Measurements from ENCODE around the gene UBAP1L. TPM values are rescaled to one million over a fixed set of nuclear protein-coding genes. Genes with fewer than 3 reads are reported as not detected.
A peak's percentile ranks its signal among the peaks of the same experiment; 100 is the strongest.
"Not testable (repeated sequence)": the region's sequence is repeated elsewhere in the genome, so short reads cannot be mapped to it uniquely, and the experiment has no call there.

The UBAP1L gene
- total RNA-seq, 1 experiment from 2014 or later: 1.7 TPM

GRCh38 chr15:65101411-65101890 lies 13.5 kb downstream of the UBAP1L start:
- ATAC-seq (peak; percentile 62; the same call in 1 of the 2 replicates), DNase-seq (ENCODE audit: low read depth, low spot score) (peak; percentile 13)
- peak; percentile 86 for TF ChIP-seq CTCF (IDR thresholded peaks at IDR 0.05)
- TF ChIP-seq REST (IDR thresholded peaks at IDR 0.05; ENCODE audit: insufficient read depth in 1 of 2, low read depth in 2 of 2, low read length in 1 of 2): no peak
- no TSS peak for BruUV-seq (replicated peaks)
- no peak overlapping the region for H3K4me3 ChIP-seq (ENCODE audit: low read depth in 2 of 2, low read length in 2 of 2)
- H3K27ac ChIP-seq (ENCODE audit: low read length): no peak overlapping the region
- in situ Hi-C loops (cut with HindIII; ENCODE audit: low pct_unique_long_range_greater_than_20kb, low sequenced_read_pairs): no loop called here
- H3K27me3 ChIP-seq (ENCODE audit: control insufficient read depth, insufficient read depth, low read length): no peaks in the 10 kb centered on the region
- H3K36me3 ChIP-seq (ENCODE audit: control insufficient read depth, insufficient read depth, low read length): no peaks in the 10 kb centered on the region
- intact Hi-C loops (cut with micrococcal nuclease; ENCODE audit: unreplicated experiment): no loop called here
- H3K9me3 ChIP-seq (ENCODE audit: control insufficient read depth, insufficient read depth, low read depth, low read length): no peaks in the 10 kb centered on the region
- POLR2A ChIA-PET: interaction anchor here (0.5 kb wide), 1 partner anchor 190 kb away, joined by 7 read pairs; no protein-coding TSS in a partner anchor
- H3K4me1 ChIP-seq (ENCODE audit: control insufficient read depth, insufficient read depth, low read length): no peaks in the 10 kb centered on the region
- CTCF ChIA-PET: interaction anchor here (0.5 kb wide), 1 partner anchor 67 kb away, joined by 8 read pairs; no protein-coding TSS in a partner anchor

GRCh38 chr15:65100442-65100841 lies 14.6 kb downstream of the UBAP1L start:
- BruUV-seq (replicated peaks): no TSS peak
- ATAC-seq: no peak
- TF ChIP-seq TCF7L2 (IDR thresholded peaks at IDR 0.05; ENCODE audit: low read depth, low read length): no peak
- TF ChIP-seq SIN3A (IDR thresholded peaks at IDR 0.05; ENCODE audit: borderline replicate concordance, insufficient read depth, low read depth, low read length): no peak
- TF ChIP-seq REST (IDR thresholded peaks at IDR 0.05; ENCODE audit: insufficient read depth in 1 of 2, low read depth in 2 of 2, low read length in 1 of 2): no peak
- no peak for TF ChIP-seq POLR2AphosphoS5 (IDR thresholded peaks at IDR 0.05; ENCODE audit: low read depth, low read length)
- no peak for TF ChIP-seq CTCF (IDR thresholded peaks at IDR 0.05)
- Histone ChIP-seq H3K4me3 (ENCODE audit: low read depth in 2 of 2, low read length in 2 of 2) (no peak overlapping the region), H3K27ac (ENCODE audit: low read length) (no peak overlapping the region), H3K4me1 (ENCODE audit: control insufficient read depth, insufficient read depth, low read length) (no peaks in the 10 kb centered on the region), H3K27me3 (ENCODE audit: control insufficient read depth, insufficient read depth, low read length) (no peaks in the 10 kb centered on the region), H3K9me3 (ENCODE audit: control insufficient read depth, insufficient read depth, low read depth, low read length) (no peaks in the 10 kb centered on the region), H3K36me3 (ENCODE audit: control insufficient read depth, insufficient read depth, low read length) (no peaks in the 10 kb centered on the region)
- POLR2A ChIA-PET: interaction anchor here (0.7 kb wide), 1 partner anchor 38 kb away, joined by 3 read pairs; no protein-coding TSS in a partner anchor
- CTCF ChIA-PET: no interaction called here
- in situ Hi-C loops (cut with HindIII; ENCODE audit: low pct_unique_long_range_greater_than_20kb, low sequenced_read_pairs) (no loop called here), intact Hi-C loops (cut with micrococcal nuclease; ENCODE audit: unreplicated experiment) (no loop called here)
- no peak for DNase-seq (ENCODE audit: low read depth, low spot score)

GRCh38 chr15:65099801-65100200 lies 15.2 kb downstream of the UBAP1L start:
- H3K4me1 ChIP-seq (ENCODE audit: control insufficient read depth, insufficient read depth, low read length); H3K27ac ChIP-seq (ENCODE audit: low read length); DNase-seq (ENCODE audit: low read depth, low spot score); H3K9me3 ChIP-seq (ENCODE audit: control insufficient read depth, insufficient read depth, low read depth, low read length); H3K4me3 ChIP-seq (ENCODE audit: low read depth in 2 of 2, low read length in 2 of 2); BruUV-seq (replicated peaks); ATAC-seq; H3K27me3 ChIP-seq (ENCODE audit: control insufficient read depth, insufficient read depth, low read length); in situ Hi-C loops (cut with HindIII; ENCODE audit: low pct_unique_long_range_greater_than_20kb, low sequenced_read_pairs); H3K36me3 ChIP-seq (ENCODE audit: control insufficient read depth, insufficient read depth, low read length); intact Hi-C loops (cut with micrococcal nuclease; ENCODE audit: unreplicated experiment): not testable (repeated sequence)
- ChIA-PET CTCF (interaction anchor here (0.5 kb wide), 1 partner anchor 319 kb away, joined by 7 read pairs; no protein-coding TSS in a partner anchor), POLR2A (interaction anchor here (0.7 kb wide), 1 partner anchor 38 kb away, joined by 3 read pairs; no protein-coding TSS in a partner anchor)

Data from Panc1 (cell line).